Testis (tissue), 2 donors: Measurements from ENCODE around the gene NDE1.

ENCODE experiments used
- CTCF ChIP-seq, 3 experiments: fragments of 450-650 bp in 2 of 3; fragments of 200-600 bp in 1 of 3; sonication (generic) in 1 of 3; IDR thresholded peaks; one replicate each; pipeline ENCODE4 v1.5.1; 2016 to 2019; ENCODE audit warnings: antibody characterized with exemption in 3 of 3, mild to moderate bottlenecking in 2 of 3, moderate library complexity in 1 of 3
- POLR2A ChIP-seq: fragments of 450-650 bp; IDR thresholded peaks from one replicate; pipeline ENCODE4 v1.6.1; 2017; ENCODE audit warnings: antibody characterized with exemption, mild to moderate bottlenecking, moderate library complexity

- TF ChIP-seq POLR2A (no peak), CTCF (IDR thresholded peaks at IDR 0.05) (no peak)
Measured at GRCh38 chr16:15773968-15774367, 123.9 kb downstream of the NDE1 start.
